ENCODE data around the gene DPM3. TPM values are rescaled to one million over a fixed set of nuclear protein-coding genes. Genes with fewer than 3 reads are reported as not detected.

DPM3 gene
- total and polyA plus RNA-seq, 2 of the 13 experiments (the other 11 are each of a cell fraction or from before 2014, with no cell fraction given) = 23.2 to 53.4 TPM

GRCh38 chr1:155124503-155125463 lies 15.5 kb downstream of the DPM3 start (continued):
- TF ChIP-seq ZSCAN5A (CRISPR knock-in tag; IDR thresholded peaks at IDR 0.05; ENCODE audit: borderline replicate concordance) (no peak), MTF2 (CRISPR knock-in tag; IDR thresholded peaks at IDR 0.05; ENCODE audit: borderline replicate concordance) (no peak), SUZ12 (IDR thresholded peaks at IDR 0.05; ENCODE audit: low read depth, low read length) (no peak), CREM (IDR thresholded peaks at IDR 0.05) (no peak), CREM (CRISPR knock-in tag; IDR thresholded peaks at IDR 0.05) (no peak), KLF12 (CRISPR knock-in tag; IDR thresholded peaks at IDR 0.05; ENCODE audit: borderline replicate concordance) (no peak), SALL1 (CRISPR knock-in tag; IDR thresholded peaks at IDR 0.05) (peak; percentile 55), SCMH1 (CRISPR knock-in tag; IDR thresholded peaks at IDR 0.05; ENCODE audit: borderline replicate concordance) (no peak), FOSL1 (CRISPR knock-in tag; IDR thresholded peaks at IDR 0.05; ENCODE audit: borderline replicate concordance) (no peak), DR1 (CRISPR knock-in tag; IDR thresholded peaks at IDR 0.05) (no peak), CREBL2 (CRISPR knock-in tag; IDR thresholded peaks at IDR 0.05; ENCODE audit: borderline replicate concordance) (no peak), RFX1 (IDR thresholded peaks at IDR 0.05) (no peak), ZFP36 (IDR thresholded peaks at IDR 0.05; ENCODE audit: borderline replicate concordance, low read depth, low read length, partially characterized antibody) (no peak), CENPT (CRISPR knock-in tag; IDR thresholded peaks at IDR 0.05; ENCODE audit: low read depth) (no peak), ZNF280B (CRISPR knock-in tag; IDR thresholded peaks at IDR 0.05; ENCODE audit: borderline replicate concordance) (0 out of 2 replicates have a peak, but pooled peaks have one; percentile 53), ZGPAT (CRISPR knock-in tag; IDR thresholded peaks at IDR 0.05) (no peak), THAP9 (CRISPR knock-in tag; IDR thresholded peaks at IDR 0.05; ENCODE audit: borderline replicate concordance) (no peak), ZNF615 (CRISPR knock-in tag; IDR thresholded peaks at IDR 0.05; ENCODE audit: borderline replicate concordance) (no peak), ZFP36L2 (CRISPR knock-in tag; IDR thresholded peaks at IDR 0.05) (no peak)
